ENCODE results near the gene AFF4. TPM values are rescaled to one million over a fixed set of nuclear protein-coding genes. Genes with fewer than 3 reads are reported as not detected.

Gene AFF4
- total and polyA plus RNA-seq, 9 of the 15 experiments (the other 6 are each of a cell fraction or from before 2014, with no cell fraction given): 1.7 to 25.8 (median 17.9) TPM

- TF ChIP-seq FOXA3 (CRISPR knock-in tag; conservative IDR thresholded peaks at IDR 0.05 in 1 of 2, IDR thresholded peaks at IDR 0.05 in 1 of 2): no peak
- TF ChIP-seq ATF7 (IDR thresholded peaks at IDR 0.05): peak; percentile 83
- no peak for TF ChIP-seq NR1H2 (CRISPR knock-in tag; IDR thresholded peaks at IDR 0.05)
- peak; percentile 60; the same call in 1 of the 2 replicates for TF ChIP-seq E2F1 (CRISPR knock-in tag; IDR thresholded peaks at IDR 0.05)
- no peak for TF ChIP-seq ZNF197 (CRISPR knock-in tag; IDR thresholded peaks at IDR 0.05; ENCODE audit: low read depth)
- TF ChIP-seq THAP12 (CRISPR knock-in tag; IDR thresholded peaks at IDR 0.05): peak; percentile 77; the same call in 1 of the 2 replicates
- TF ChIP-seq THRA (IDR thresholded peaks at IDR 0.05): no peak
- TF ChIP-seq CREB1 (IDR thresholded peaks at IDR 0.05): peak; percentile 80
- peak; percentile 89 for TF ChIP-seq CREB1 (CRISPR knock-in tag; IDR thresholded peaks at IDR 0.05)
- TF ChIP-seq ZNF274 (IDR thresholded peaks at IDR 0.05; ENCODE audit: borderline replicate concordance, low read depth, low read length): no peak
- TF ChIP-seq RNF219 (CRISPR knock-in tag; IDR thresholded peaks at IDR 0.05): no peak
- no peak for TF ChIP-seq ZNF212 (CRISPR knock-in tag; IDR thresholded peaks at IDR 0.05)
- TF ChIP-seq PCBP2 (IDR thresholded peaks at IDR 0.05; ENCODE audit: low read depth, low read length, poor library complexity, severe bottlenecking): no peak
- TF ChIP-seq ATF6 (CRISPR knock-in tag; IDR thresholded peaks at IDR 0.05): peak; percentile 93
- TF ChIP-seq ZNF780A (CRISPR knock-in tag; IDR thresholded peaks at IDR 0.05): no peak
- no peak for TF ChIP-seq ZNF696 (CRISPR knock-in tag; conservative IDR thresholded peaks at IDR 0.05)
- TF ChIP-seq SRSF3 (IDR thresholded peaks at IDR 0.05; ENCODE audit: insufficient read depth, low read length): no peak
These were observed at the start of gene AFF4 (continued) for GRCh38 chr5:132963171-132964104.

Measured in K562 (cell line).